Right cardiac atrium (tissue), 5 donors: ENCODE data around the gene CNOT9. TPM values are rescaled to one million over a fixed set of nuclear protein-coding genes. Genes with fewer than 3 reads are reported as not detected.
"Not testable (repeated sequence)": the region's sequence is repeated elsewhere in the genome, so short reads cannot be mapped to it uniquely, and the experiment has no call there.

Experiments
- ATAC-seq, 2 donors: fragments of 200-7000 bp; cut with Tn5 transposase; one replicate each; pipeline versions ENCODE4 v1.8.0 to v1.9.1; 2020; ENCODE audit warnings: moderate library complexity in 2 of 2, mild to moderate bottlenecking in 1 of 2
- DNase-seq, 3 donors: peaks; one replicate each; pipeline ENCODE4 v3.0.0-alpha.2; 2020
- H3K27ac ChIP-seq: one replicate; pipeline ENCODE4 v1.5.1; 2013; ENCODE audit warnings: mild to moderate bottlenecking, low read length, control low read depth, moderate library complexity
- H3K27me3 ChIP-seq: one replicate; pipeline ENCODE4 v1.6.1; 2013; ENCODE audit not compliant: control insufficient read depth, insufficient read depth
- H3K4me1 ChIP-seq: one replicate; pipeline ENCODE4 v1.6.1; 2013; ENCODE audit warnings: low read length; ENCODE audit not compliant: control insufficient read depth, insufficient read depth
- H3K4me3 ChIP-seq: one replicate; pipeline ENCODE4 v1.5.1; 2013; ENCODE audit warnings: low read length, control low read depth
- H3K9me3 ChIP-seq: one replicate; pipeline ENCODE4 v1.6.1; 2013; ENCODE audit warnings: low read length; ENCODE audit not compliant: control insufficient read depth
- WGBS: extraction: QIAGEN DNeasy Blood & Tissue Kit; methylation state at CpG from one replicate; pipeline ENCODE4 v1.1.7; 2013; 5-methylcytosine and 5-hydroxymethylcytosine counted together
- intact Hi-C, 4 donors: fragments of 100-400 bp; cut with DNase I; formaldehyde crosslinking; loops; one replicate each; pipeline versions ENCODE4 v1.11.0 to v1.14.0; 2022 to 2023
- long read RNA-seq, 4 donors: library from polyadenylated mRNA; unstranded; transcript quantifications; one replicate each; pipeline ENCODE4 v2.0.0, GENCODE V29; 2020 to 2021
- polyA plus RNA-seq: library from polyadenylated mRNA; stranded (reverse); fragments of 200-250 nt; gene quantifications from one replicate; pipeline ENCODE4 v1.2.3, GENCODE V29; 2013
- total RNA-seq, 4 donors: library from RNA; stranded (reverse); fragmentation: NEBNext Ultra II Directional; extraction: Animal tissue kit (Norgen Biotek cat#: 25700); gene quantifications; one replicate each; pipeline ENCODE4 v1.2.1, GENCODE V29; 2021
- donor health status: healthy with polysubstance abuse.
- donor health status: DM: no; HTN: yes; CAD: no.
- donor health status: DM: no; HTN: no; CAD: no.
- donor health status: DM: no; HTN: yes; CAD: no; lungs with severe emphysema.
- donor health status: DM: yes; HTN: yes; CAD: no.

The CNOT9 gene, protein sequence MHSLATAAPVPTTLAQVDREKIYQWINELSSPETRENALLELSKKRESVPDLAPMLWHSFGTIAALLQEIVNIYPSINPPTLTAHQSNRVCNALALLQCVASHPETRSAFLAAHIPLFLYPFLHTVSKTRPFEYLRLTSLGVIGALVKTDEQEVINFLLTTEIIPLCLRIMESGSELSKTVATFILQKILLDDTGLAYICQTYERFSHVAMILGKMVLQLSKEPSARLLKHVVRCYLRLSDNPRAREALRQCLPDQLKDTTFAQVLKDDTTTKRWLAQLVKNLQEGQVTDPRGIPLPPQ
- total RNA-seq (10 to 100 TPM; 16.0 to 24.7 (median 19.3) TPM), polyA plus RNA-seq (14.5 TPM)
- long read RNA-seq, donor 1, full-length matches to known transcripts: 10 of 11 reads
- long read RNA-seq, donor 1, partial matches to known transcripts: 0 of 11 reads
- long read RNA-seq, donor 1, other reads (novel, unspliced or antisense): 1 of 11 reads
- long read RNA-seq, donor 2, full-length matches to known transcripts: 7 of 7 reads
- long read RNA-seq, donor 2, partial matches to known transcripts: 0 of 7 reads
- long read RNA-seq, donor 2, other reads (novel, unspliced or antisense): 0 of 7 reads
- long read RNA-seq, donor 3, full-length matches to known transcripts: 33 of 53 reads
- long read RNA-seq, donor 3, partial matches to known transcripts: 1 of 53 reads
- long read RNA-seq, donor 3, other reads (novel, unspliced or antisense): 19 of 53 reads
- long read RNA-seq, donor 4, full-length matches to known transcripts: 7 of 7 reads
- long read RNA-seq, donor 4, partial matches to known transcripts: 0 of 7 reads
- long read RNA-seq, donor 4, other reads (novel, unspliced or antisense): 0 of 7 reads

DNA sequence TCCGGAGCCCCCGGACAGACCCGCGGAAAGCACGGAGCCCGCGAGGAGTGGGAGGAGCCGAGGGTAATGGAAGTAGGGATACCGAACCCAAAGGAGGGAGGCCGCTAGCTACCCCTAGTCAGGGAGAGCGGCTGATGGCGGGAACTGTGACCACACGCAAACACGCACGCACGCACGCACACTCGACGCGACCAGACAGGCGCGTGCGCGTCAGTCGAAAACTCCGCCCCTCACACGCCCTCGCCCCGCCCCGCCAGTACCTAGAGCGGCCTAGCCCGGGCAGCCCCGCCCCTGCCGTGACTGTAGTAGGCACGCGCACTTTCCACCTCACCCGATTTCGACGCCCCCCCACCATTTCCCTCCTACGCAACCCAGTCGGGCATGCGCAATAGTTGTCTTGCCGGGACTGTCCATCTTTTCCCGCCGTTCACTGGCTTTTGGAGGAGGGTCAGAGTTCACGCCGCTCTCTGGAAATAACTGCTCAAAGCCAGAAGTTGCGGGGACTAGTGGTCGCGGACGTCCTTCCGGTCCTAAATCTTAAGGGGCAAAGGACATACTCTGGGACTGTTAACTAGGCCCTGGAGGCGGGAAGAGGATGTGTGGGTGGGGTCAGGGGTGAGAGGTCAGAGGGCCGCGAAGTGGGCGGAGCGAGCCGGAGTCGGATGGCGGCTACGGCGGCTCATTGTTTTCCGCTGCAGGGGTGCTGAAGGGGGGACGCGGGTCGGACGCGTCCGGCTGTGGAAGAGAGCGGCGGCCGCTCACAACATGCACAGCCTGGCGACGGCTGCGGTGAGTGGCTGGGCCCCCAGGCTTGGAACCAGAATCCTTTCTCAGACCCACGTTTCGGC lies at the start of gene CNOT9, which contains the start of gene USP37:
CNOT9 (plus strand) TSS at position 650 of the 848 bp plus-strand sequence; CDS start at position 766, 116 bp downstream.
USP37 (minus strand) TSS at position 162 of the 848 bp plus-strand sequence. CDS start 9,698 bp downstream, outside the sequence.
- Histone ChIP-seq H3K27me3 (no peaks in the 10 kb centered on the region), H3K9me3 (no peaks in the 10 kb centered on the region), H3K4me1 (peaks cover 4% of the 10 kb centered on the region), H3K4me3 (peak within 1 kb of the TSS; percentile 90), H3K27ac (peak within 1 kb of the TSS; percentile 94)
- under 1% methylated on average over 77 of the region's 77 CpGs for WGBS
- intact Hi-C loops: no loop called here
- ATAC-seq (peak; percentile 98 to 99), DNase-seq (peak; percentile 100)

DNA sequence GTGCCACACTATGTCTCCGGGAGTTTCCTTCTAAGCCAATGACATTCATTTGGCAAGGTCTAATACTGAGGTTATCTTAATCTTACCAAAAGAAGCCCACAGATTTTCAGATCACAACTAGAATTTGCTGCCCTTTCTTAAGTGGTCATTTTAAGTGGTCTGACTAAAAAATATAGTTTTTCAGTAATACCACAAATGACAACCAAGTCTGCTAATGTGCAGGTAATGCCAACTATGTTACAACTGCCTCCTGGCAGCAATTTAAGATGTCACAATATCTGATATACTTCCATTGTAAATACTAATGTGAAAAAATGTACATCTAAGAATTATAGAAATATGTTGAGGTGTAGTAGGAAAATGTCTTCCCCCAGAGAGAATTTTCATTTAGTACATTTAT lies 49.8 kb upstream of the CNOT9 start:
- no peak for ATAC-seq
- H3K4me1 ChIP-seq: no peaks in the 10 kb centered on the region
- 92% methylated on average over 1 of the region's 1 CpG for WGBS
- H3K27ac ChIP-seq: no peak overlapping the region
- H3K4me3 ChIP-seq: no peak overlapping the region
- intact Hi-C loops: no loop called here
- no peaks in the 10 kb centered on the region for H3K9me3 ChIP-seq
- no peak for DNase-seq
- H3K27me3 ChIP-seq: no peaks in the 10 kb centered on the region

DNA sequence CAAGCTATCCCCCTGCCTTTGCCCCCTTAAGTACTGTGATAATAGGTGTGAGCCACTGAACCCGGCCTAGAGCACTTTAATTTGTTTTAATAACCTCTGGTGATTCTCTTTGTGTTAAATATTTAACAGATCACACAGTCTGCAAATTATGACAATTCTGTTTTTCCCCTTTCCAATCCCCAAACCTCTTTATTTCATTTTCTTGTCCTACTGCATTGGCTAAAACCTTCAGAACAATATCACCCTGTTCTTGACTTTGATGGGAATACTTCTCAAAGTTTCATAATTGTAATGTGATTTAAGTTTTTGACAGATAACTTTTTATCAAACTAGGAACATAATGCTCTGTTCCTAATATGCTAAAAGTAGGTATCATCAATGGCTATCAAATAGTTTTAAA lies 45.0 kb upstream of the CNOT9 start:
- ATAC-seq: no peak
- no peaks in the 10 kb centered on the region for H3K9me3 ChIP-seq
- intact Hi-C loops: no loop called here
- no peak overlapping the region for H3K27ac ChIP-seq
- no peaks in the 10 kb centered on the region for H3K4me1 ChIP-seq
- H3K4me3 ChIP-seq: no peak overlapping the region
- no peak for DNase-seq
- WGBS: 98% methylated on average over 1 of the region's 1 CpG
- no peaks in the 10 kb centered on the region for H3K27me3 ChIP-seq

DNA sequence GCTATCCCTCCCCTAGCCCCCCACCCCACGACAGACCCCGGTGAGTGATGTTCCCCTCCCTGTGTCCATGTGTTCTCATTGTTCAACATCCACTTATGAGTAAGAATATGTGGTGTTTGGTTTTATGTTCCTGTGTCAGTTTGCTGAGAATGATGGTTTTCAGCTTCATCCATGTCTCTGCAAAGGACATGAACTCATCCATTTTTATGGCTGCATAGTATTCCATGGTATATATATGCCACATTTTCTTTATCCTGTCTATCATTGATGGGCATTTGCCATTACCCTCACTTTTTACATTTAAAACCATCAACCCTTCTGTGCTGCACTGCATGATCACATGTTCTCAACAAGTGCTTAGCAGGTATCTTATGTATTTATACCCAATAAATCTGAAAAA lies 40.2 kb upstream of the CNOT9 start:
- H3K4me3 ChIP-seq, intact Hi-C loops, H3K4me1 ChIP-seq, DNase-seq, H3K9me3 ChIP-seq, H3K27ac ChIP-seq, ATAC-seq, H3K27me3 ChIP-seq: not testable (repeated sequence)
- 98% methylated on average over 2 of the region's 2 CpGs for WGBS

DNA sequence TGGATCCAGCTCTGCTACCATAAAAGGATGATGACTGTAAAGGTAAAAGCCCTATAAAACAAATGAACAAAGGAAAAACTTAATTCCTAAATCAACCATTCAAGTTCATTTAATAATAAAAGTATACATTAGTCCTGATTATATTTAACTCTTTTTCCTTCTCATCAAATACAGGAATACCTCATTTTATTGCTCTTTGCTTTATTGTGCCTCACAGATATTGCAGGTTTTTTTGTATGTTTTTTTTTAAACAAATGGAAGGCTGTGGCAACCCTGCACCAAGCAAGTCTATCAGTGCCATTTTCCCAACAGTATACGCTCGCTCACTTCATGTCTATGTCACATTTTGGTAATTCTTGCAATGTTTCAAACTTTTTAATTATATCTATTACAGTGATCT lies 38.6 kb upstream of the CNOT9 start:
- Histone ChIP-seq H3K4me3 (no peak overlapping the region), H3K27me3 (no peaks in the 10 kb centered on the region), H3K27ac (no peak overlapping the region), H3K9me3 (no peaks in the 10 kb centered on the region), H3K4me1 (no peaks in the 10 kb centered on the region)
- intact Hi-C loops: no loop called here
- ATAC-seq (no peak), DNase-seq (no peak)
- WGBS: 97% methylated on average over 2 of the region's 2 CpGs

DNA sequence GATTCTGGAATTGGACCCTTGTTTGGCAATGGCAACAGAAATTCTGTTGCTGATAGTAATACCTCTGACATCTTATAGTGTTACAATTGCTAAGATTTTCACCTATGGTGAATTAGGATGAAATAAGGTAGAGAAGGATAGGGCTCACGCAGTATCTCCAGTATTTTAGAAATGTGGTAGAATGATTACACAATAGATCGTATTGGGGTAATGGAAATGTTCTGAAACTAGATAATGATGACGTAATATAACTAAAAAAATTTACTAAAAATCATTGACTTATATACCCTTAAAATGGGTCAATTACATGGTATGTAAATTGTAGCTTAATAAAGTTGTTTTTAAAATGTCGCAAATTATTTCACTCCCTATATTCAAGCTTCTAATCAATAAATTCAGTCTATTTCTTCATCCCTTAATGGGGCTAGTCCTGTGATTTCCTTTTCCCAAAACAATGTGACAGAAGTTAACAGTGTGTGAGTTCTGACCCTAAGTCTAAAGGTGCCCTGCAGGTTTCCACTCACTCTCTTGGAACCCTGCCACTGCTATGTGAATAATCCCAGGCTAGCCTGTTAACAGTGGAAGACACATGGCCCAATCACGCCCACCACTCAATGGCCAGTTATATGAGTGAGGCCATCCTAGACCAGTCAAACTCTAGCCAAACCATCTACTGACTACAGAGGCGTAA lies 31.7 kb upstream of the CNOT9 start:
- H3K27ac ChIP-seq: no peak overlapping the region
- WGBS: 96% methylated on average over 6 of the region's 6 CpGs
- H3K4me1 ChIP-seq: no peaks in the 10 kb centered on the region
- H3K4me3 ChIP-seq: no peak overlapping the region
- H3K9me3 ChIP-seq: no peaks in the 10 kb centered on the region
- ATAC-seq (no peak), DNase-seq (no peak)
- intact Hi-C loops: no loop called here
- H3K27me3 ChIP-seq: no peaks in the 10 kb centered on the region

DNA sequence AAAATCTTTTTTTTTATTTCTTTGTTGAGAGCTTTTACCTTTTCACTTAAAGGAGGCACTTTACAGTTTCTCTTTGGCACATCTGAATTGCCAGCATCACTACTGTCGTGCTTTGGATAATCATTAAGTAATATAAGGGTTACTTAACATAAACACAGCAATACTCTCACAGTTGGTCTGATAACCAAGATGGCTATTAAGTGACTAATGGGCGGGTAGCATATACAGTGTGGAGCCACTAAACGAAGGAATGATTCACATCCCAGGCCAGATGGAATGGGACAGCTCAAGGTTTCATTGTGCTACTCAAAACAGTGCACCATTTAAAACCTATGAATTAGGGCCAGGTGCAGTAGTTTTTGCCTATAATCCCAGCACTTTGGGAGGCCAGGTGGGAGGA lies 28.6 kb upstream of the CNOT9 start:
- Histone ChIP-seq H3K27me3 (no peaks in the 10 kb centered on the region), H3K9me3 (no peaks in the 10 kb centered on the region), H3K4me3 (no peak overlapping the region), H3K27ac (no peak overlapping the region), H3K4me1 (no peaks in the 10 kb centered on the region)
- ATAC-seq (no peak), DNase-seq (no peak)
- 89% methylated on average over 3 of the region's 3 CpGs for WGBS
- intact Hi-C loops: no loop called here

DNA sequence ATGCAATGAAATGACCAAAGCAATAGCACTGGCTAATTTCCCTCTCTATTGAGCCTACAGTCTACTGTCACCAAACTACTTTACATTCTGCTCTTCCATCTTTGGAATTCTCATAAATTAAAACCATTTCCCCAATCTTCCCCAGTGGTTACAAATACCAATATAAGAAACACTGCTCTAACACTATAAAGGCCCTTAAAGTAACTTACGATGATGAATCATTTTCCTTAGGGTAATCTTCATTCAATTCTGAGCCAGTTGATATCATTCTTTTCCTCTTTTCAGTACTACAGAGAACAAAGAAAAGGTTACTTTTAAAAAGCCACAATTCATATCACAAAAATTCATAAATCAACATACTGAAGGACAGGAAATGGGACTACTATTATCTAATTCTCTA lies 22.6 kb upstream of the CNOT9 start:
- ATAC-seq: no peak
- no peaks in the 10 kb centered on the region for H3K9me3 ChIP-seq
- no peak overlapping the region for H3K27ac ChIP-seq
- intact Hi-C loops: no loop called here
- no peak for DNase-seq
- H3K27me3 ChIP-seq: no peaks in the 10 kb centered on the region
- no peaks in the 10 kb centered on the region for H3K4me1 ChIP-seq
- WGBS: 99% methylated on average over 1 of the region's 1 CpG
- H3K4me3 ChIP-seq: no peak overlapping the region

DNA sequence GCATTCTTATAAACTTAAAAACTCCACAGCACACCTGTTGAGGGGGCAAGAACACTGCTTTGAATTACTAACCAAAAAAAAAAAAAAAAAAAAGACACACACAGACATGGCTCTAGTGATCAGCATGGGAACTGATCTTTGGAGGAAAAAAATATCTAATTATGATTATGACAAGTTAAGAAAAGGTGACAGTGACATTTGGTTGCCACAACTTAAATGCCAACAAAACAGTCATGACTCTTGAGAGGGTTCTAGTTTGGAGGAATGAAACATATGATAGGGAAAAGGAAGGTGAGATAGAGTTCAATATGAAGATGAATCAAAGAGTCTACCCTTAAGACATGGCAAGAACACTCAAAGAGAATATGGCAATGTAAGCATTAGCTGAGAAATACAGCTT lies 21.1 kb upstream of the CNOT9 start:
- no peaks in the 10 kb centered on the region for H3K4me1 ChIP-seq
- intact Hi-C loops: no loop called here
- no peak for ATAC-seq
- DNase-seq: no peak
- no peak overlapping the region for H3K4me3 ChIP-seq
- H3K9me3 ChIP-seq: no peaks in the 10 kb centered on the region
- no peaks in the 10 kb centered on the region for H3K27me3 ChIP-seq
- H3K27ac ChIP-seq: no peak overlapping the region

DNA sequence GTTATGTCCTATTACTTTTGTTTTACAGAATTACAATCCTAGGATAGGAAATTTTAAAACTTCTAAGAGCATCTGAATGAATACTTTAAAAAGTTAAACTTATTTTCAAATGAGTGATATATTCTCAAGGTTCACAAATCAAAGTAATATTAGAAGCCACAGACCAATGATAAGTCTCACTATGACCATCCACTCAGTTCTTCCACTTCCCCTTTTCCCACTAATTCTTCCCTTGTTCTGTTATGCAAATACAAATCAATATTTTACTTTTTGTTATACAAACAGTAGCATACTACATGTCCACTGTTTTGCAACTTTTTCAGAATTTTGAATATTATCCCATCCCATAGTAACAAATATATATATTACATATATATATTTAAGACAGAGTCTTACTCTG lies 20.7 kb upstream of the CNOT9 start:
- Histone ChIP-seq H3K27me3 (no peaks in the 10 kb centered on the region), H3K4me3 (no peak overlapping the region), H3K9me3 (no peaks in the 10 kb centered on the region), H3K4me1 (no peaks in the 10 kb centered on the region), H3K27ac (no peak overlapping the region)
- DNase-seq (no peak), ATAC-seq (no peak)
- intact Hi-C loops: no loop called here
